HG03039 (cell line): ENCODE measurements around the gene NFKBIE.

Experiments
- ATAC-seq: cut with Tn5 transposase; IDR thresholded peaks from one replicate; pipeline ENCODE4 v1.9.1; 2021; ENCODE audit warnings: mild to moderate bottlenecking, moderate library complexity; ENCODE audit not compliant: unreplicated experiment

NFKBIE gene

DNA sequence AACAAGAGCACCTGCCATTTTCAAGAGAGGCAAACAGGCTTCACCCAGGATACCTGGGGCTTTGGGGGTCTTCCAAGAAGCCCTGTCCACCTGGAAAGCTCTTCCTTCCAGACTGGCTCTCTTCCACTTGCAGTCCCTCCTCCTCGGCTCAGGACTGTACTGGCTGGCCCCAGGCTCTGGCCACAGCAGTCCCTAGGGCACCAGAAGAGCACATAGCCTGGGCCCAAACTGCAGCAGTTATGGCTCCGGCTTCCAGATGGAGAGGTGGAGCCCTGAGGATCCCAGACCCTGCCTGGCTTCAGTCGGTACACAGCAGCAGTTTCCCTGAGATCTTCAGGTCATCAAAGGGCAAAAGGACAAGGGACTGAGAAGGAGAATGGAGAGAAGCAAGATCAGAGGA lies 6.4 kb downstream of the NFKBIE start:
- ATAC-seq: no peak

DNA sequence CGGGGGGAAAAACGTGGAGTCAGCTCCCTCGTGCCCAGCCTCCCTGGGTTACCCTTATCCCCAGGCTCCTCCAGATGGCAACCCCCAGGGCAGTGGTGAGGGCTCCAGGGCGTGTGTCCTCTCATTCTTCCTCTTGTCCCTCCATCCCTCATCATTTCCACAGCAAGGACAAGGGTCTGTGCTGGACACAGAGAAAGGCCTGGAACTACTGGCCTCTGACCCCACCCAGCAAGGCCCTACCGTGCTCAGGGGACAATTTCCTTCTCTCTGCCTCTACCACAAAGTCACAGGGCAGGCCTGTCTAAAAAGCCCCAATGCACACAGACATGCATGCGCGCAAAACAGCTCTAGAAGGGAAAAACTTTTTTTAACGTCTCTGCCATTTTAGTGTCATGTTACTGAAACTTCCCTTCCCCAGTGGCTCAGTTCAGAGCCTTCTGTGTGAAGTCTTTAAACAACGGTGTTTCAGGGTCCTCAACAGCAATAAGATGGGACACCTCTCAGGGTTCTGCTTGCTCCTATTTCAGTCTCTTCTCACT lies 7.0 kb downstream of the NFKBIE start:
- no peak for ATAC-seq

DNA sequence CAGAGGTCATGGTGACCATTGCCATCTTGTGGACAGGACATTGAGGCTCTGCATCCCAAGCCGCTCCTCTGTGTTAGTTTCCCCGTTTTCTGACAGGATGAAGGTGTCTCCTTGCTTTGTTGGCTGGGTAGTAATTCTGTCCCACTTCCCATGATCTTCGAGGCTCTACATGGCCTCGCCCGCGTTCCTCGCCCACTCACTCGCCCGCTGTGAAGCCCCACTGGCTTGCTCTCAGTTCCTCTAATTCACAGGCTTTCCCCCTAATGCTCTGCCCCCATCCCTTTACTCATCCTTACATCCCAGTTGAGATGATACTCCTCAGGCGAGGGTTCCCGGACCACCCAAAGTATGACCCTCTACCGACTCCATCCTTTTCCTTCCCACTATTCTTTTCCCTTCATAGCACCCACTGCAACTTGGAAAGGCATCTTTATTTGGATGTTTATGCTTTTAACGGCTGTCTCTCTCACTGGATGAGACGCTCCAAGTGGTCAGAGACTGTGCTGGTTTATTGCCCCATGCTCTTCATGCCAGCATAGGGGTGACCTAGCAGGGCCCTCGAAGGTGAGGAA lies 7.5 kb downstream of the NFKBIE start:
- ATAC-seq: peak; percentile 7

DNA sequence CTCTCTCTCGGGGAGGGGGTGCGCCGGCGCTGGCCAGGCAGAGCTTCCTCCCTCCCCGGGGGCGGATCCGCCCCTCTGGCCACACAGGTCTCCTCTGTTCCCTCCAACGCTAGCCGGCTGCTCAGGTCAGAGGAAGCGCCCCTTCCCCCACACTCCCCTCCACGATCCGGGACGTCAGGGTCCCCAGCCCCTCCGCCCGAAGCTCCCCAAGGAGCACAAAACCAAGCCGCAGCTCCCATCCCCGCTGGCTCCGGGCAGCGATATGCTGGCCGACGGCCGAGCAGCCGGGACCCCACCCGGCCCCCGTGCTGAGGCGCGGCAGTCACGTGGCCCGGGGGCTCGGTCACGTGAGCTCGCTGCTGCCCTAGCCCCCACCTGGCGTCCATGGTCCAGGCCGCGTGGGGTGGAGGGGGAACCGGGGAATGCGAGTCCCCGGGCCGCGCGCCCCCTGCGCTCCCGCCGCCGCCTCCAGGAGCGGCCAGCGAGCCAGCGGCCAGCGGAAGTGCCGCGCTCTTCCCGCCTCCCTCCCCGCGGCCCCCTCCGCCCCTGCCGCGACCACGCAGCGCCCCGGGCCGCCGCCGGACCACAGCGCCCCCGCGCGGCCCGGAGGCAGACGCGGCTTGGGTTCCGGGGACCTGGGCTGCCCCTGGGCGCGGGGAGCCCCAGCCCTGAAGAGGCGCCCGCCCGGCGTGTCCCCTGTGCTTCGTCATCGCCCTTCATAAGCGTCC lies 8.2 kb downstream of the NFKBIE start, which contains the start of gene SLC35B2:
TSS of gene SLC35B2 (minus strand) at position 504 of the 728 bp plus-strand sequence. CDS start at position 386, 118 bp downstream.
- peak; percentile 39 for ATAC-seq

DNA sequence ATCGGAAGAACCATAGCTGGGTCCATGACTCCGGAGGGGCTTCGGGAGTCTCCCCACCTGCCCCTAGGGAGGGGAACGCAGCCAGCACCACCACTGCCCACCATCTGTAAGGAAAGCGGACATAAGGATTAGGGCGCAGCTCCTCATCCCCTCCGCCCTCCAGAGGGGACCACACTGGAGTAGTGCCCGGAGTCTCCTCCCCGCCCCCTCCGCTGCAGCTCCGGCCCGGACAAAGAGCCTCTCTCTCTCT lies 8.7 kb downstream of the NFKBIE start:
- no peak for ATAC-seq

DNA sequence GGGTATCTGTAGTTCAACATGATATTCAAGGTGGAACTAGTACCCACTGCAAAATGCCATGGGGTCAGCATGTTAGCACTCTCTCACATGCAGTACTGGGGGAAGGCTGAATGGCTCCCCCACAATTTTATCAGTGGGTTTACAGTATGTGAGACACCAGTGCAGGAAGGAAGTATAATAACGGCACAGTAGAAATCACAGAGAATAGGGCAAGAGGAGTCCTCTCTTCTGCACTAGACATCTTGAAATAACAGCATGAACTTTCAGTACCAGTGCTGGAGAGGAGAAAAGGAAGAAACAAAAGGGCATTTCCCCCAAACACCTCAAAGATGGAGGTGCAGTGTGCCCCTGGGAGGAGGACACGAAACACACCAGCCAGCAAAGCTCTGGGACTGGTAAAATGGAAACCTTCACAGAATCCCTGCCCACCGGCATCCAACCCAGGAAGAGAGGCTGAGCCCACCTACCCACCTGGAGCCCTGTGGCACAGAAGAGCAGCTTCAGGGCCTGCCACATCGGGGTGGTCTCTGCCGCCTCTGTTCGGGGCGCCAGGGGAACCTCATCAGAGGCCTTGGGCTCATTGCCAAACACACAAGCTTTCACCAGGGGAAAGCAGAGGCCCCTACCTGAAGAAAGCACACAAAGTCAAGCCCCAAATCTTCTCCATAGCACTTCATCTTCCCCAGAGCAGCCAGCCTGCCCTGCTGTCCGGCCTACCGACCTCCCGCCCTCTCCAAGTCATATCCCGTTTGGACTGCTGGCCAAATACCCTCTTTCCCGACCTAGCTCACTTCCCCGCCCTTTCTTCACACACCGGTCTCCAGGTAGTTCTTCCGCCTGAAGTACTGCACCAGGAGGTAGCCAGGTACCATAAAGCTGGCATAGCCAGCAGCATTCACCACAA lies 9.2 kb downstream of the NFKBIE start:
- ATAC-seq: no peak

DNA sequence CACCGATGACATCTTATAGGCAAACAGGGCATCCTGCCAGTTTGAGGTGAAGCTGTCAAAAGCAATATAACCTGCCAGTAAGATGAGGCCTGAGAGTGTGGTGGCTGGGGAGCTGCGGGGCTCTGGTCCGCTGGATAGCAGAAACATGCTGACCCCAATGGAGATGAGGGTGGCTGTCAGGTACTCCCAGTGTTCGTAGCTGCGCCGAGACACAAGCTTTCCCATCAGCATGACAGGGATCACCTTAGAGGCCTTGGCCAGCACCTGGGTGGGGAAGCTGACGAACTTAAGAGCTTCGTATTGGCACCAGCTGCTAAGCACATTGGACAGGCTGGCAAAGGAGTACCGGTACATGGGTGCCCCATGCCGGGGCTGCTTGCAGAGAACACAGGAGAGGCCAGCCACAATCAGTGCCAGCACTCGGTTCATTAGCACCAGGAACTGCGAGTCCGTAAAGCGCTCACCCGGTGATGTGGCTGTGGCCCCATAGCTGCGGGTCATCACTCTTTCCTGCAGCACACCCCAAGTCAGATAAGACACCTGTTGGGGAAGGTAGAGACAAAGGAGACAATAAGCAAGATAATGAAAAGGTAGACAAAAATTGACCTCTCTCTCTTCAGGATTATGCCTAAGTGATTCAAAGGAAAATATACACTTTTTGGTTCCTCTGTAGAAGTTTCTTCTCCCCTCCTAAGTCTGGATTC lies 10.1 kb downstream of the NFKBIE start:
- ATAC-seq: no peak

DNA sequence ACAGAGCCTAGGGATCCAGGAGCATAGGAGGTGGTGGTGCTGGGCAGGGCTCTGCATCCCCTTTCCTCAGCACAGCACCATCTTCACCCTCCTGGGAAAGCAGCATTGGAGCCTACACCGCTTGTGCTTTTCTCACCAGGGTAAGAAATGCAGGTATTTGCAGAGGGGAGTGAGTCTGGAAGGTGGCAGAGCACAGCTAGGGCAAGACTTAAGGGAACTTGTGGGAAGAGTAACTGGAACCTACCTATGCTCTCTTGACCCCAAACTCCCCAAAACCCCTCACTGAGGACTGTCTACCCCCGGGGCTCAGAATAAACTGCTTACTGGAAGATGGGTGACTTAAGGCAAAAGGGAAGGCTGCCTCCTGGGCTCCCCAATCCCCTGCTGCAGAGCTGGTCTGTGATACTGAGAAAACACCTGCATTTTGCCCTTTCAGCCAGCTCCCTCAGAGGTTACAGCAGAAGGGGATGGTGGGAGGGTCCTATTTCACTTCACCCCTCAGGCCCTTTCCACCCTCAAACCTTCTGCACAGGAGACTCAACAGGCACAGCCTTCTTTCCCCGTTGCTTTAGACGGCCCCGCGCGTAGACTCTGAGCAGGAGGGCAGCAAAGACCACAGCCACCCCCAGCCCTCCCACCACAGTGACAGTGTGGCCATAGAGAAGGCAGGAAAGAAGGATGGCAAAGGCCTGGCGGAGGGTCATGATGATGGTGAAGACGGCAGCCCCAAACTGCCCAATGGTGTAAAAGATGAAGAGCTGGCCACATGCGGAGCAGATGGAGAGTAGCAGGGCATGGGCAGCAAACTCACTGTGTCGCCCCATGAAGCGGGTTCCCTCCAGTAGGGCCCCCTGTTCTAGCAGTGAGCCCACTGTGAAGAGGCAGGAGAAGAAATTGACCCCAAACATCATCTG lies 10.9 kb downstream of the NFKBIE start:
- no peak for ATAC-seq

DNA sequence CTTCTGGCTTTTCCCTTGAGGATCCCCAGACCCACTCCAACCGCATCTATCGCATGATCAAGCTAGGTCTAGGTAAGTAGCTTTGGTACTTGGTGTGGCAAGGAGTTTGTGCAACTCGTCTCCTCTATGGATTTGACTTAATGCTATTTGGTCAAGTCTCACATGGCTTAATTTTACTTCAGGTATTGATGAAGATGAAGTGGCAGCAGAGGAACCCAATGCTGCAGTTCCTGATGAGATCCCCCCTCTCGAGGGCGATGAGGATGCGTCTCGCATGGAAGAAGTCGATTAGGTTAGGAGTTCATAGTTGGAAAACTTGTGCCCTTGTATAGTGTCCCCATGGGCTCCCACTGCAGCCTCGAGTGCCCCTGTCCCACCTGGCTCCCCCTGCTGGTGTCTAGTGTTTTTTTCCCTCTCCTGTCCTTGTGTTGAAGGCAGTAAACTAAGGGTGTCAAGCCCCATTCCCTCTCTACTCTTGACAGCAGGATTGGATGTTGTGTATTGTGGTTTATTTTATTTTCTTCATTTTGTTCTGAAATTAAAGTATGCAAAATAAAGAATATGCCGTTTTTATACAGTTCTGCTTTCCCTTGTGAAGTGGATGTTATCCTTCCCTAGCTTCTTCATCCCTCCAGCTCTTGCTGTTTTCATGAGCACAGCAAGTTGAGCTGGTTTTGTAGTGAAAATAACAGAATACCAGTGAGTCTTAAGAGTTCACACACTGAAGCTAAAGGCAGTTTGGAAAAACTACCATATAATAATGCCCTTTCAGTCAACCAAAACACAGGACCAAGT lies 11.8 kb downstream of the NFKBIE start:
- ATAC-seq: no peak

DNA sequence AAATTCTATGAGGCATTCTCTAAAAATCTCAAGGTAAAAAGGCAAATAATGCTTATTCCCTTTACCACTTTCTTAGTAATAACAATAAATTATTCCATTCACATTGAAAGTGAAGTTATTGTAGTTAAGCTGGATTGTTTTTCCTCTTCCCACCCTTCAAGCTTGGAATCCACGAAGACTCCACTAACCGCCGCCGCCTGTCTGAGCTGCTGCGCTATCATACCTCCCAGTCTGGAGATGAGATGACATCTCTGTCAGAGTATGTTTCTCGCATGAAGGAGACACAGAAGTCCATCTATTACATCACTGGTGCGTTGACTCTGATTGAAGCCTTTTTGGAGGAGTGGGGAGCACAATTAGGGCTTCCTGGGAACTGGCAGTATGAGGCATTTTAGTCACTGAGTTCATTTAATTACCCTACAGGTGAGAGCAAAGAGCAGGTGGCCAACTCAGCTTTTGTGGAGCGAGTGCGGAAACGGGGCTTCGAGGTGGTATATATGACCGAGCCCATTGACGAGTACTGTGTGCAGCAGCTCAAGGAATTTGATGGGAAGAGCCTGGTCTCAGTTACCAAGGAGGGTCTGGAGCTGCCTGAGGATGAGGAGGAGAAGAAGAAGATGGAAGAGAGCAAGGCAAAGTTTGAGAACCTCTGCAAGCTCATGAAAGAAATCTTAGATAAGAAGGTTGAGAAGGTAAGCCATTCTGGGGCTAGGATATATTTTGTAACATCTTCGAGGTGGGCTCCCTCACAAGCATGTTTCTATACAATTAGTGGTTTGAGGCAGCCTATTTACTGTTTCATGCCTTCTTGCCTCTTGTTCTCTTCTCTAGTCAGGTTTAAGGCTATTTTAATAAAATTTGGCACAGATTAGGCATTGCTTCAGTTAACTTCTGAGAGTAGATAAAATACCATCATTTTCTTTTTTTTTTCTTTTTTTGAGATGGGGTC lies 13.5 kb downstream of the NFKBIE start:
- ATAC-seq: no peak

DNA sequence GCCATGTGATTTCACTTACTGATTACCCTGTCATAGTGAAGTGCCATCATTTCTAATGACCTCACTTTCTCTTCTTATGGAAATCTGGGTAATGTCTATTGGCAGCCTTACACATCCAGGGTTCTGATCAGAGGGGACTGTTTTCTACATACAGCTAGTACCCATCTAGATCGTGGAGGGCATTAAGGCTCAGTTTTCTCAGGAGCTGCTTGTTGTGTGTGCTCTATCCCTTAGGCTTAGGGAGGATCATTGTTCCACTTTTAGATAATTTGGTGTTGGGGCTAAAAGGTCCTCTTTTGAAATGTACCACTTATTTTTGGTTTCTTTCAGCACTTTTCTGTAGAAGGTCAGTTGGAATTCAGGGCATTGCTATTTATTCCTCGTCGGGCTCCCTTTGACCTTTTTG lies 14.6 kb downstream of the NFKBIE start:
- no peak for ATAC-seq

DNA sequence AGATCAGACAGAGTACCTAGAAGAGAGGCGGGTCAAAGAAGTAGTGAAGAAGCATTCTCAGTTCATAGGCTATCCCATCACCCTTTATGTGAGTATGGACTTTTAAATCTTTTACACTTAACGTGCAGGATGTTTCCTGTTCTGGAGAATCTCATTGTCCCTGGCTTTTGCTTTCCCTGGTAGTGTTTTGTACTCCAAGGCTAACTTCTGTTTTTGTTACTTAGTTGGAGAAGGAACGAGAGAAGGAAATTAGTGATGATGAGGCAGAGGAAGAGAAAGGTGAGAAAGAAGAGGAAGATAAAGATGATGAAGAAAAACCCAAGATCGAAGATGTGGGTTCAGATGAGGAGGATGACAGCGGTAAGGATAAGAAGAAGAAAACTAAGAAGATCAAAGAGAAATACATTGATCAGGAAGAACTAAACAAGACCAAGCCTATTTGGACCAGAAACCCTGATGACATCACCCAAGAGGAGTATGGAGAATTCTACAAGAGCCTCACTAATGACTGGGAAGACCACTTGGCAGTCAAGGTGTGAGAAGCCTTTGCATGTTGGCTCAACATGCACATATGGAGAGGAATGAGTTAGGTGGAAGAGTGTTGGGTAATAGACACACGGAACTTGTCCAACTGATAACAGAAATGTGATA lies 15.2 kb downstream of the NFKBIE start:
- ATAC-seq: no peak

DNA sequence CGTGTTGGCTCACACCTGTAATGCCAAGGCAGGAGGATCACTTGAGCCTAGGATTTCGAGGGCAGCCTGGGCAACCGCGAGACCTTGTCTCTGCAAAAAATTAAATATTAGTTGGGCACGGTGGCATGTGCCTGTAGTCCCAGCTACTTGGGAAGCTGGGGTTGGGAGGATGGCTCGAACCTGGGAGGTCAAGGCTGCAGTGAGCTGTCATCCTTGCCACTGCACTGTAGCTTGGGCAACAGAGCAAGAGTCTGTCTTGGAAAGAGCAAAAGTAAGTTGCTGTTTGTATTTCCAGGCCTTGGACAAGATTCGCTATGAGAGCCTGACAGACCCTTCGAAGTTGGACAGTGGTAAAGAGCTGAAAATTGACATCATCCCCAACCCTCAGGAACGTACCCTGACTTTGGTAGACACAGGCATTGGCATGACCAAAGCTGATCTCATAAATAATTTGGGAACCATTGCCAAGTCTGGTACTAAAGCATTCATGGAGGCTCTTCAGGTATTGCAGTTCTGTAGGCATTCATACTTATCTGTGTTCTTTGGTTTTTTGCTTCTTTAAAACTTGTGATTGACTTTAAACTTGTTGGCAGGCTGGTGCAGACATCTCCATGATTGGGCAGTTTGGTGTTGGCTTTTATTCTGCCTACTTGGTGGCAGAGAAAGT lies 16.1 kb downstream of the NFKBIE start:
- no peak for ATAC-seq

DNA sequence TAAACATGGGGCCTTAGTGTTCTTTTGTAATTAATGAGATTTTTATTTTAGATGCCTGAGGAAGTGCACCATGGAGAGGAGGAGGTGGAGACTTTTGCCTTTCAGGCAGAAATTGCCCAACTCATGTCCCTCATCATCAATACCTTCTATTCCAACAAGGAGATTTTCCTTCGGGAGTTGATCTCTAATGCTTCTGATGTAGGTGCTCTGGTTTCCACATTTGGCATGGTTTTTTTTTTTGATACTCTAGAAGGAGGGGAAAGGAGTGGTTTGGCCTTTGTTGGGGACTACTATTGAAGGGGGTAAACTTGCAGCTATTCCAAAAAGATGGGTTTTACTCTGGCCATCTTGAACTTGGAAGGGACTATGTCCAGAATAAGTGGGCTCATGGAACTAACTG lies 16.8 kb downstream of the NFKBIE start:
- ATAC-seq: no peak

DNA sequence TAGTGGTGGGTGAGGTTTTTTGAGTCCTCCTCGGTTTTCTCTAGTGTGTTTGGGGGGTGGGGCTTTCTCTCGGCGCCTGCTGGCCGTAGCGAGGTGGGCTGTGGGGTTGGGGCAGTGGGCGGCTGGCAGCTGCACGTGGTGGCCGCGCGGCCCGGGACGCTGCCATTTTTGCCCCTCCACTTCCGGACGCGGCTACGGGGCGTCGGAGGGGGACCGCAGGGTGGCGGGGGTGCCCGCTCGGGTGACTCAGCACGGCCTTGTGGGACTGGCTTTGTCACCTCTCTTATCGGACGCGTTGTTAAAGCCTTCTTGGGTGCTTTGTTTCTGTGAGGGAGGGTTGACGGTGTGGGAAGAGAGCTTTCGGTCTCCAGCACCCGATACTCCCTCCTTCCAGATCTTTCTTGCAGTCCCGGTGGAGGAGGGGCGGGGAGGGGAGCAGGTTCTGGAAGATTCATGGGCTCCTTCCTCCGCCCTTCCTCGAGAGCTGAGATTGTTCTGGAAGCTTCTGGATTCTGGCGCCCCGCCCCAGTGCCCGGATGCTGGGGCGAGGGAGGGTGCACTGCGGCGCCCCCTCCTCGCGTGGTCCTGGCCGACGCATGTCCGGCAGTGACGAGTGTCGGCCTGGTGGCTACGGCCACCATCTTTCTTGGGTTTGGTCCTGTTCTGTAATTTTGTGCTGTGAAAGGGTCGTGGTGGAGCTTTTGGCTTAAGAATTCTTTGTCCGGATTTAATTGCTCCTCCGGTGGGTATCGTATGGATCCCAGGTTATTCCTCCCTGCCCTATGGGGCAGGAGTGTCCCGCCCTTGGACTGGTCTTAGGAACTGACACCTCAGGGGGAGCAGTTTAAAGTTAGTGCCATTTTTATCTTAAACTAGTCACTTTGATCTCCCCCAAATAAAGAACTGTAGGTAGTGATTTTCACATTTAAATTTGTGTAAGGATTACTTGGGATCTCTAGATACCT lies 17.7 kb downstream of the NFKBIE start:
- ATAC-seq: peak; percentile 28
